ENCODE measurements around the gene ATP5PD.

DNA sequence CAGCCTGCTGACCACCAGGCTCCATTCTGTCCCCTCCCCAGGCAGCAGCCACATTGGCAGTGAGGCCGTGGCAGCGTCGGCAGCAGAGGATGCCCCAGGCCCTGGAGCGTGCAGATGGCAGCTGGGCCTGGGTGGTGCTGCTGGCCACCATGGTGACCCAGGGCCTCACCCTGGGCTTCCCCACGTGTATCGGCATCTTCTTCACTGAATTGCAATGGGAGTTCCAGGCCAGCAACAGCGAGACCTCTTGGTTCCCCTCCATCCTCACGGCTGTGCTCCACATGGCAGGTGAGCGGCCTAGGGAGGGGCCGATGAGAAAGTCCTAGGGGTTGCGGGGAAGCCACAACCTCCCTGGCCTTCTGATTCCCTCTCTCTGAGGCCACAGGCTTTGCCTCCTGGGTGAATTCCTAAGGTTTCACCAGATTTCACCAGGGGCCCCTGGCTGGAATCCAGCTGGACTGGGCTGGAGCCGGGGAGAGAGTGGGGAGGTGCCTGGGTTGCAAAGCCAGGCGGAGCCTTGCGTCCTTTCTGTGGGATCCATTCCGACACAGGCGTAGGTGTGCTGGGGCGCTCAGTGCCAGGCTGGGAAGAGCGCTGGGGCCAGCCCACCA is 46.9 kb upstream of the ATP5PD start:
- TF ChIP-seq POLR2AphosphoS5 (IDR thresholded peaks at IDR 0.05; ENCODE audit: borderline replicate concordance, low read depth, low read length), result no peak
- TF ChIP-seq EZH2 (IDR thresholded peaks at IDR 0.05), result no peak
- no peak for TF ChIP-seq FOXP2 (optimal IDR thresholded peaks at IDR 0.05; ENCODE audit: control extremely low read depth, extremely low read length, insufficient read depth)
